NCI-H2227 (cell line): ENCODE measurements around the gene ZNF92.
A peak's percentile ranks its signal among the peaks of the same experiment; 100 is the strongest.
"Not testable (repeated sequence)": the region's sequence is repeated elsewhere in the genome, so short reads cannot be mapped to it uniquely, and the experiment has no call there.

Experiments used
- DNase-seq: peaks from one replicate; lab custom pipeline; 2025; ENCODE audit not compliant: unreplicated experiment; lab: John Stamatoyannopoulos, UW

Gene ZNF92

DNA sequence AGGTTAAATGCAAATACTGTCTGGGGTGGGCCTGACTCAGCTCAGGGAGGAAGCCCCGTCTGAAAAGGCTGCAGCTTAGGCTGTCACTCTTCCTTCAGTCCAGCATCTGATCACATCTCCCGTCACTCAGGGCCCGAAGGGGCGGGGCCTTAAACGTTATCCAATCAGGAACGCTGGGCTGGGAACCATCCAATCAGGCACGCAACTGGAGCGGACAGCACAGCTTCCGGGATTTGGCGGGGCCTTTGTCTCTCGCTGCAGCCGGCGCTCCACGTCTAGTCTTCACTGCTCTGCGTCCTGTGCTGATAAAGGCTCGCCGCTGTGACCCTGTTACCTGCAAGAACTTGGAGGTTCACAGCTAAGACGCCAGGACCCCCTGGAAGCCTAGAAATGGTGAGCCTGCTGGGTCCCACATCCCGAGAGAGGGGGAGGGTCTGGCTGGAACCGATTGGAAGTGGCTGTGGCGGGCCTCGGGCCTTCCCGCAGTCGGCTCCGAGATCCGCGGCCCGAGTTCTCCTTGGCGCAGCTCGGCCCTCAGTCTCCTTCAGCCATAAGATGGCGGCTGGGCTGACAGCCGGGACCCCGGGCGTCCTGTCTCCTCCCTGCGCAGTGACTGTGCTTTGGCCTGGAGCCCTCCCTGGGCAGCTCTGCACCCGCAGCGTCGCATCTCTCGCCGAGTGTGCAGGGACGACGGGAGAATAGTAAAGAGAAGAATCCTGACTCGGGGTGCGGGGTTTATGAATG, at the start of gene ZNF92:
Gene ZNF92, plus strand, starts transcription at position 248 of the 744 bp plus-strand sequence. Its CDS starts 143 bp downstream, at position 391.
- DNase-seq: peak; percentile 99

DNA sequence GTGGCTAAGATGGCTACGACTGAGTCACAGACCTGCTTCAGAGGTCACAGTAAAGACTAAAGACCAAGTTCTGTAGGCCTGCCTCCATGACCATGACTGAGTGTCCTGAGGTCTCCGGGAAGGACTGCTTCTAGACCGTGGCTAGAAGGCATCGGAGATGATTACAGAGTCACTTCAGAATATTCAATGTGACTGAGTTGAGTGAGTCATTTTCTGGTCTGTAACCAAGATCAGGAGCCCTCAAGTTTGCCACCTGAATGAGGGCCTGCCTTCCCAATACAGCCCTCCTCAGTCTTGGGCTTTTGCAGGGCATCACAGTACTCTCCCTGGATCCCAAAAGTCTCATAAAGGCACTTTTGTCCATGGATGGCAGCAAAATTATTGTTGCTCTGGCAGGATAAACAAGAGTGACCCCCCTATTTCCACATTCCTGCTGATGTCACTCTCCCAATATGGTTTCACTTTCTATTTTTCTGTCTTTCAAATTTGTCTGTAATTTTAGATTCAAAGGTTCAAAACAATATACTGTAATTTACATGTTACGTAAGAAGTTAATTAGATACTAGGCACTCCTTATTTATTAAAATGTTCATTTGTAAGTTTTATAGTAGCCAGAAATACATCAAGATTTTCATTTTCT, 47.7 kb upstream of the ZNF92 start:
- DNase-seq: no peak

DNA sequence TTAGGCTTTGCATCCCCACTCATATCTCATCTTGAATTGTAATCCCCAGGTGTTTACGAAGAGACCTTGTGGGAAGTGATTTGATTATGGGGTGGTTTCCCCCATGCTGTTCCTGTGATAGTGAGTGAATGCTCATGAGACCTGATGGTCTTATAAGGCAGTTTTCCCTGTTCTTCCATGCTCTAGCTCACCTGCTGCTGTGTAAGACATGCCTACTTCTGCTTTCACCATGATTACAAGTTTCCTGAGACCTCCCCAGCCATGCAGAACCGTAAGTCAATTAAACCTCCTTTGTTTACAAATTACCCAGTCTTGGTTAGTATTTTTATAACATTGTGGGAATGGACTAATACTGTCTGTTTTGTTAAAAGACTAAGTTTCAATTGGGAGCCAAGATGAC, 35.3 kb upstream of the ZNF92 start:
- no peak for DNase-seq

- DNase-seq: no peak
These were observed 34.4 kb upstream of the ZNF92 start for GRCh38 chr7:65339257-65339656.

DNA sequence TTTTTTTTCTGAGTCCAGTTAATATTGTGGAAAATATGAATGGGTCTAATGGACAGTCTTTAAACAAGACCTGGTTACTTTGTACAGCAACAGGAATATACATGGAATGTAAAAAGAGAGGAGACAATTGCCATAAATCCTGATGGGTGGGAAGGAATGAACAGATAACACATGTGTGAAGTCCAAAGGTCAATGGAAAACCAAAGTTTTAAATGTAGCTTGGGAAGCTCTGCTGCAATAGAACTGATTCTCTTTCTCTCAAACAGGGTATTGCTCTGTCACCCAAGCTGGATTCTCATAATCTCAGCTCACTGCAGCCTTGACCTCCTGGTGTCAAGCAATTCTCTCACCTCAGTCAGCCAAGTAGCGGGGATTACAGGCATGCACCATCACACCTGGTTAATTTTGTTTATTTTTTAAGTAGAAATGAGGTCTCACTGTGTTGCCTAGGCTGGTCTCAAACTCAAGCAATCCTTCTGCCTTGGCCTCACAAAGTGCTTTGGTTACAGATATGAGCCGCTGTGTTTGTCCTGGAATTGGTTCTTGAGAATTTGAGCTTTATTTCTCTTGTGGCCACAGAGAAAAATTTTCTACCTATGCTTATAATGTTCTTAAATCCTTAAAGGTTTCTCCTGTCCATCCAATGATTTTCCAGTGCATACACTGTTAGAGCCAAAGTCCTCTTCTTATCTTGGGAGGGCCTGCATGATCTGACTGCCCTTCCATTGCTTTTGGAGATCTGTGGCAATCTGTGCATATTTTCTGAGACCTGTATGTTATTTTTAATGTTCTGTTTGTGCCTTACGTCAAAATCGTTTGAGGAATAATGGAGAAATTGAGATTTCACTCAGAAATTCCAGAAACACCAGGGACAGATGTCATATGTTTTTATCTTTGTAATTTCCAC, 30.7 kb upstream of the ZNF92 start:
- no peak for DNase-seq

DNA sequence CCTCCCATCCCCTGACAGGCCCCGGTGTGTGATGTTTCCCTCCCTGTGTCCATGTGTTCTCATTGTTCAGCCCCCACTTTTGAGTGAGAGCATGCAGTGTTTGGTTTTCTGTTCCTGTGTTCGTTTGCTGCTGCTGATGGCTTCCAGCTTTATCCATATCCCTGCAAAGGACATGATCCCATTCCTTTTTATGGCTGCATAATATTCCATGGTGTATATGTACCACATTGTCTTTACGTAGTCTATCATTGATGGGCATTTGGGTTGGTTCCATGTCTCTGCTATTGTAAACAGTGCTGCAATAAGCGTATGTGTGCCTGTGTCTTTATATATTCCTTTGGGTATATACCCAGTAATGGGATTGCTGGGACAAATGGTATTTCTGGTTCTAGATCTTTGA, 29.1 kb upstream of the ZNF92 start:
- DNase-seq: not testable (repeated sequence)

- DNase-seq: no peak
These were observed 19.4 kb upstream of the ZNF92 start for GRCh38 chr7:65354263-65354662.

GRCh38 chr7:65369843-65370242, 3.8 kb upstream of the ZNF92 start:
- no peak for DNase-seq

DNA sequence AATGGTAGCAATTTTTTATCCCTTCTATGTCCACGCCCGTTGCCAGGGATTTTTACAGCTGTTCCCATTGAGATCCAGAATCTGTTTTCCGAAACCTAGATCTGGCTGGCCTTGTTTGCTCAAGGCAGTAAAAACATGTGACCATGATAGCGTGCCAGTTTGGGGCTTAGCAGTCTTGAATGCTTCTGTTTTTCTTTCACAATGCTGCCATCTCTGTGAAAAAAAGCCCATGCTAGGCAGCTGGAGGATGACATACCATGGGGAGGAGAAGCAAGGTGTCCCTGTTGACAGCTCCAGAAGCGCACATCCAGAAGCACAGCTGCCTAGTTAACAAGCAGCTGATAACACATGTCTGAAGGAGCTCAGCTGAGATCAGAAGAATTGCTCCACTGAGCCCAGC, 2.2 kb upstream of the ZNF92 start:
- no peak for DNase-seq

DNA sequence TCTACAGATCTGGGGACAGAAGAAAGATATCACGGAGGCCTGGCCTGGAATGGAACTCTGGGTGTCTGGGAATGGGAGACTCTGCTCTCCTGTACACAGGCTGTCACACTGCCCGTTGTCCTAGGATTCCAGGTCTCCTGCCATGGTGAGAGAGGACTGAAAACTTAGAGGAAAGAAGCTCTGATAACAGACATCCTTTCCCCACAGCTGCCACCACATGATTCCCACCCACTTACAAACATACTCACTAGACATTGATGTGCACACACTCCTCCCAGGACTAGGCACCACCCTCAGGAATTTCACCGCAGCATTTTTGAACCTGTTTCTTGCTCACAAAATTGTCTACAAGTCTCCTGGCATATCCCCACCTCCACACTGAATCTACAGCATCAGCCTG, 5.7 kb downstream of the ZNF92 start:
- DNase-seq: no peak

- no peak for DNase-seq
These were observed 8.1 kb downstream of the ZNF92 start for GRCh38 chr7:65381742-65382141.

DNA sequence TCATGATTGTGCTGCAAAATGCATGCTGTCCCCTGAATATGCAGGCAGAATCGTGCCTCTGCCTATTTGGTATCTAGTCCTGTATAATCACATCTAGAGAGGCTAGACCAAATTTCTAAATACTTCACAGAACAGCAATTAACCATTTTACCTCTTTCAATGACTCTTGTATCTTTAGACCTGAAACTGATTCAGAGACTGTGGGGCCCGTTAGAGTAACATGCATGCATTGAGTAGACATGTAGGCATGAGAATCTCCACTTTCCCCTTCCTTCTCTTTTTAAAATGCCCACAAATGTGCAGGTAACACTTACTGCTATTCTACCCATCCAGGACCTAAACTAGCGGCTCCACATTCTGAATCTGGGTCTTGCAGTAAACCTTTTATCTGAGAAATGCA, 8.8 kb downstream of the ZNF92 start:
- DNase-seq: no peak

- no peak for DNase-seq
These were observed 14.2 kb downstream of the ZNF92 start for GRCh38 chr7:65387891-65388290.

DNA sequence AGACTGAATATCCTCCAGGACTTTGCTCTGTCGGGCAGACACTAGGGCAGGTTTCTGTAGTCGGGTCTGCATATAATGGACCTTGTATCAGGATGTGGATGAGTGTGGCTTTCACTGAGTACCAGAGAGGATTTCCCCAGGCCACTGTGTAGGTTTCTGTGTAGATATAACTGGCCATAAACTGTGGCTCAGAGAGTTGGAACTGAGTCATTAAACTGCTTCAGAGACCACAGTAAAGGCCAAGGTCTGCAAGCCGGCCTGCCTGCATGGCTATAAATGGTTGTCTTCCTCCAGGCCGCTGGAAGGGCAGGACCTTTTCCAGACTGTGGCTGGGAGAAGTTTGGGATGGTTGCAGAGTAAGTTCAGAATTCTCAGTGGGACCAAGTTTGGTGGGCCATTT, 16.9 kb downstream of the ZNF92 start:
- no peak for DNase-seq

- DNase-seq: no peak
These were observed 24.1 kb downstream of the ZNF92 start for GRCh38 chr7:65397730-65398142.

- not testable (repeated sequence) for DNase-seq
These were observed 25.0 kb downstream of the ZNF92 start for GRCh38 chr7:65398671-65399070.

DNA sequence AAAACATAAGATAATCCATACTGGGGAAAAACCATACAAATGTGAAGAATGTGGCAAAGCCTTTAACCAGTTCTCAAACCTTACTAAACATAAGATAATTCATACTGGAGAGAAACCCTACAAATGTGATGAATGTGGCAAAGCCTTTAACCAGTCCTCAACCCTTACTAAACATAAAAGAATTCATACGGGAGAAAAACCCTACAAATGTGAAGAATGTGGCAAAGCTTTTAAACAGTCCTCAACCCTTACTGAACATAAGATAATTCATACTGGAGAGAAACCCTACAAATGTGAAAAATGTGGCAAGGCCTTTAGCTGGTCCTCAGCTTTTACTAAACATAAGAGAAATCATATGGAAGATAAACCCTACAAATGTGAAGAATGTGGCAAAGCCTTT, 25.4 kb downstream of the ZNF92 start:
- not testable (repeated sequence) for DNase-seq

- no peak for DNase-seq
These were observed 30.4 kb downstream of the ZNF92 start for GRCh38 chr7:65404020-65404419.

GRCh38 chr7:65406706-65407105, 33.1 kb downstream of the ZNF92 start:
- DNase-seq: not testable (repeated sequence)

- no peak for DNase-seq
These were observed 35.7 kb downstream of the ZNF92 start for GRCh38 chr7:65409363-65409762.

- DNase-seq: no peak
These were observed 37.6 kb downstream of the ZNF92 start for GRCh38 chr7:65411249-65411648.

- no peak for DNase-seq
These were observed 49.0 kb downstream of the ZNF92 start for GRCh38 chr7:65422670-65423069.
